ENCODE results near the gene SLCO3A1. TPM values are rescaled to one million over a fixed set of nuclear protein-coding genes. Genes with fewer than 3 reads are reported as not detected.

SLCO3A1 gene
- total and polyA plus RNA-seq, 2 of the 8 experiments (the other 6 are each of a cell fraction or from before 2014, with no cell fraction given), result 15.1 to 20.4 TPM

- ChIA-PET POLR2A (ENCODE audit: partially characterized antibody) (no interaction called here), CTCF (ENCODE audit: partially characterized antibody) (interaction anchor here (0.8 to 7.2 kb wide), 9 partner anchors 8 to 280 kb away, joined by 3 to 39 read pairs (median 3); no protein-coding TSS in a partner anchor)
- Histone ChIP-seq H3K14ac (ENCODE audit: insufficient read length) (no peak overlapping the region), H4K91ac (replicated peaks; ENCODE audit: insufficient read length, low read length) (no peak overlapping the region), H2BK20ac (ENCODE audit: low read length) (no peak overlapping the region), H3K36me3 (ENCODE audit: control insufficient read depth in 2 of 4, insufficient read depth in 4 of 4, low read length in 3 of 4) (no peaks in the 10 kb centered on the region), H2BK5ac (ENCODE audit: low read depth, low read length) (no peak overlapping the region), H2BK12ac (ENCODE audit: low read depth, low read length) (no peak overlapping the region), H3K9me3 (ENCODE audit: insufficient read depth in 2 of 2, low read depth in 1 of 2, low read length in 1 of 2) (no peaks in the 10 kb centered on the region), H3K27ac (ENCODE audit: low read depth, low read length) (no peak overlapping the region), H3K79me2 (ENCODE audit: control insufficient read depth in 1 of 2, insufficient read depth in 2 of 2, low read length in 2 of 2) (no peaks in the 10 kb centered on the region), H3K27me3 (replicated peaks in 1 of 4; ENCODE audit: control insufficient read depth in 3 of 4, extremely low read depth in 1 of 4, insufficient read depth in 3 of 4, low read length in 3 of 4) (no peaks in the 10 kb centered on the region), H4K8ac (ENCODE audit: extremely low read depth, insufficient read depth, low read length) (no peak overlapping the region), H3K23me2 (ENCODE audit: low read depth, low read length) (no peaks in the 10 kb centered on the region), H2BK15ac (ENCODE audit: low read length) (no peak overlapping the region), H3K4me2 (ENCODE audit: insufficient read depth in 1 of 2, low read depth in 2 of 2, low read length in 2 of 2) (no peak overlapping the region), H3K18ac (ENCODE audit: extremely low read depth, low read length) (no peak overlapping the region), H3K4ac (replicated peaks; ENCODE audit: insufficient read length, low read depth, low read length) (no peak overlapping the region), H3K79me1 (ENCODE audit: low read depth, low read length) (no peaks in the 10 kb centered on the region), H3K4me1 (replicated peaks in 1 of 4; ENCODE audit: control insufficient read depth in 3 of 4, insufficient read depth in 4 of 4, low read length in 3 of 4) (peaks cover 5 to 11% (median 8%) of the 10 kb centered on the region in 4 experiments; a peak in 6 of 7 replicates), H3K9ac (replicated peaks in 1 of 4; ENCODE audit: extremely low read depth in 1 of 4, low read depth in 3 of 4, low read length in 3 of 4) (no peak overlapping the region), H2AK5ac (ENCODE audit: low read depth, low read length) (no peak overlapping the region), H4K20me1 (replicated peaks in 1 of 2; ENCODE audit: control insufficient read depth in 1 of 2, insufficient read depth in 2 of 2, low read length in 2 of 2) (no peaks in the 10 kb centered on the region), H3K4me3 (ENCODE audit: extremely low read depth in 1 of 4, insufficient read depth in 2 of 4, low read depth in 3 of 4, low read length in 4 of 4) (no peak overlapping the region), H2AFZ (ENCODE audit: low read length) (no peak overlapping the region), H4K5ac (ENCODE audit: insufficient read length, low read depth, low read length) (no peak overlapping the region), H3K23ac (ENCODE audit: insufficient read length) (no peak overlapping the region), H2BK120ac (replicated peaks; ENCODE audit: low read depth, low read length) (no peak overlapping the region), H3K56ac (replicated peaks; ENCODE audit: insufficient read length, low read depth, low read length) (no peak overlapping the region)
- FAIRE-seq (no peak), DNase-seq (ENCODE audit: low read depth in 1 of 2, low spot score in 2 of 2) (no peak)
- TF ChIP-seq RBBP5 (IDR thresholded peaks at IDR 0.05; ENCODE audit: borderline replicate concordance, low read depth, low read length) (no peak), TAF7 (optimal IDR thresholded peaks at IDR 0.05; ENCODE audit: borderline replicate concordance, low read depth, low read length) (no peak), KDM1A (IDR thresholded peaks at IDR 0.05; ENCODE audit: borderline replicate concordance, low read length) (no peak), CREB1 (IDR thresholded peaks at IDR 0.05) (no peak), SIN3A (conservative IDR thresholded peaks at IDR 0.05 in 1 of 2, IDR thresholded peaks at IDR 0.05 in 1 of 2; ENCODE audit: low read depth in 1 of 2, low read length in 2 of 2) (no peak), KDM5A (IDR thresholded peaks at IDR 0.05; ENCODE audit: low read length) (no peak), ATF2 (IDR thresholded peaks at IDR 0.05; ENCODE audit: low read length) (no peak), SIRT6 (IDR thresholded peaks at IDR 0.05; ENCODE audit: low read length) (no peak), KDM4A (IDR thresholded peaks at IDR 0.05; ENCODE audit: low read depth, low read length, severe bottlenecking) (no peak), ZNF274 (IDR thresholded peaks at IDR 0.05; ENCODE audit: borderline replicate concordance, extremely low read depth, low read length) (no peak), SAP30 (IDR thresholded peaks at IDR 0.05; ENCODE audit: insufficient read depth, insufficient replicate concordance, low read length) (no peak), BCL11A (IDR thresholded peaks at IDR 0.05; ENCODE audit: low read depth in 2 of 2, low read length in 2 of 2) (no peak), CHD2 (IDR thresholded peaks at IDR 0.05; ENCODE audit: low read length) (no peak)
- 94% methylated on average over 3 of the region's 3 CpGs; no CpG with 5 or more reads in 1 of the 2 experiments for WGBS, 2 experiments (ENCODE audit: extremely low coverage in 1 of 2, insufficient coverage in 1 of 2, insufficient read length in 1 of 2, insufficient replicate concordance in 2 of 2, low coverage in 1 of 2, low lambda C conversion rate in 2 of 2, missing lambda C conversion rate in 1 of 2)
These were observed 257.8 kb downstream of the SLCO3A1 start for GRCh38 chr15:92111291-92111690.
